Measurements from ENCODE around the gene AIG1. TPM values are rescaled to one million over a fixed set of nuclear protein-coding genes. Genes with fewer than 3 reads are reported as not detected.

The AIG1 gene
- total RNA-seq, 1 experiment from 2014 or later: 2.2 TPM

- Histone ChIP-seq H3K36me3 (ENCODE audit: insufficient read depth, low read length, poor library complexity, severe bottlenecking) (no peaks in the 10 kb centered on the region), H3K9me3 (ENCODE audit: low read depth, low read length, poor library complexity, severe bottlenecking) (no peaks in the 10 kb centered on the region), H3K4me3 (ENCODE audit: low read depth, low read length, poor library complexity, severe bottlenecking) (no peak overlapping the region), H3K27me3 (replicated peaks; ENCODE audit: insufficient read depth, low read depth, low read length, poor library complexity) (no peaks in the 10 kb centered on the region), H3K4me1 (ENCODE audit: insufficient read depth, low read length, poor library complexity, severe bottlenecking) (no peaks in the 10 kb centered on the region), H3K27ac (ENCODE audit: low read depth, low read length, poor library complexity, severe bottlenecking) (no peak overlapping the region)
- CTCF ChIA-PET: no interaction called here
- intact Hi-C loops (cut with micrococcal nuclease; ENCODE audit: unreplicated experiment): no loop called here
- POLR2A ChIA-PET (ENCODE audit: low non-redundant PET): interaction anchor here (0.6 kb wide), 1 partner anchor 146 kb away, joined by 7 read pairs; no protein-coding TSS in a partner anchor
- no peak for DNase-seq (ENCODE audit: low spot score)
- TF ChIP-seq EZH2 (IDR thresholded peaks at IDR 0.05; ENCODE audit: borderline replicate concordance, low read depth, low read length, poor library complexity, severe bottlenecking) (no peak), CTCF (conservative IDR thresholded peaks at IDR 0.05; ENCODE audit: low read depth, low read length) (no peak)
- BruUV-seq (replicated peaks): no TSS peak
Measured at GRCh38 chr6:143103916-143104315, 43.2 kb downstream of the AIG1 start.

GRCh38 chr6:143107440-143107839 lies 46.8 kb downstream of the AIG1 start:
- no peaks in the 10 kb centered on the region for H3K27me3 ChIP-seq (replicated peaks; ENCODE audit: insufficient read depth, low read depth, low read length, poor library complexity)
- H3K4me1 ChIP-seq (ENCODE audit: insufficient read depth, low read length, poor library complexity, severe bottlenecking): no peaks in the 10 kb centered on the region
- no TSS peak for BruUV-seq (replicated peaks)
- intact Hi-C loops (cut with micrococcal nuclease; ENCODE audit: unreplicated experiment): no loop called here
- ChIA-PET CTCF (no interaction called here), POLR2A (ENCODE audit: low non-redundant PET) (no interaction called here)
- no peak overlapping the region for H3K27ac ChIP-seq (ENCODE audit: low read depth, low read length, poor library complexity, severe bottlenecking)
- H3K36me3 ChIP-seq (ENCODE audit: insufficient read depth, low read length, poor library complexity, severe bottlenecking): no peaks in the 10 kb centered on the region
- no peak overlapping the region for H3K4me3 ChIP-seq (ENCODE audit: low read depth, low read length, poor library complexity, severe bottlenecking)
- TF ChIP-seq CTCF (conservative IDR thresholded peaks at IDR 0.05; ENCODE audit: low read depth, low read length) (no peak), EZH2 (IDR thresholded peaks at IDR 0.05; ENCODE audit: borderline replicate concordance, low read depth, low read length, poor library complexity, severe bottlenecking) (no peak)
- H3K9me3 ChIP-seq (ENCODE audit: low read depth, low read length, poor library complexity, severe bottlenecking): no peaks in the 10 kb centered on the region
- DNase-seq (ENCODE audit: low spot score): no peak

DNA sequence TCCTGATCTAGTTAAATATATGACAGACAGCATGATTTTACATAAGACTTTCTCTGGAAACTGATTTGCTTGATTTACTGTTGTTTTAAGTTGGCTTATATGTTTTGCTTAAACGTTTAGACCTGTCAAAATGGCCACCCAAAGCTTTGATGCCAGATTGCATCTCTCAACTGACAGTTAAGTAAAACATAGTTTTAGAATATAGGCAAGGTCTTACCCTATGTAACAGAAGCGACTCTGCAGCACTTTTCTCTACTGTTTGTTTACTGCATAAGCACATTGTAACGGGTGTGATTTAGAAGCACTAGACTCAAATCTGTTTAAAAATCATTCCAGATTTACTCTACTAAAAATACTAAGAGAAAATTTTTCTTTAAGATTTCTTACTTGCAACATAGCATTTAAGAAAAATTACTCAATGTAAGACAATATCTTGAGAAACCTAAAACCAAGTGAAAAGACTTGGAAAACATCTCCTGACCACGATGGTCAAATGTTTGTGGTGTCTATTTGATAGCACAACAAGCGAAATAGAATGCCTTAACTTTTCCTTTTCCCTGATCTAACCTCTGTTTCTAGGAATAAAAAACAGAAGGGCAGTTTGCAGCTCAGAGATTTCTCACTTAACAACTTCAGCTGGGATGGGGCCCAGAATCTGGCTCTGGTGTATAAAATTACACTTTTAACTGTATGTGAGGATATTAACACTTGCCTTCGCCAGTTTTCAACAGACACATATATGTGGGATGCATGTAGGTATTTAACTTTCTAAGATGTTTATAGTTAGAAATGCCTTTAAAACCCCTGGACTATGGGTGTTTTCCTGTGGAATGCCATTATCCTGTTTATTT lies 47.4 kb downstream of the AIG1 start:
- Histone ChIP-seq H3K36me3 (ENCODE audit: insufficient read depth, low read length, poor library complexity, severe bottlenecking) (no peaks in the 10 kb centered on the region), H3K27ac (ENCODE audit: low read depth, low read length, poor library complexity, severe bottlenecking) (no peak overlapping the region), H3K9me3 (ENCODE audit: low read depth, low read length, poor library complexity, severe bottlenecking) (no peaks in the 10 kb centered on the region), H3K27me3 (replicated peaks; ENCODE audit: insufficient read depth, low read depth, low read length, poor library complexity) (no peaks in the 10 kb centered on the region), H3K4me3 (ENCODE audit: low read depth, low read length, poor library complexity, severe bottlenecking) (no peak overlapping the region), H3K4me1 (ENCODE audit: insufficient read depth, low read length, poor library complexity, severe bottlenecking) (no peaks in the 10 kb centered on the region)
- TF ChIP-seq CTCF (conservative IDR thresholded peaks at IDR 0.05; ENCODE audit: low read depth, low read length): no peak
- TF ChIP-seq EZH2 (IDR thresholded peaks at IDR 0.05; ENCODE audit: borderline replicate concordance, low read depth, low read length, poor library complexity, severe bottlenecking): no peak
- intact Hi-C loops (cut with micrococcal nuclease; ENCODE audit: unreplicated experiment): no loop called here
- CTCF ChIA-PET: no interaction called here
- POLR2A ChIA-PET (ENCODE audit: low non-redundant PET): no interaction called here
- DNase-seq (ENCODE audit: low spot score): no peak
- BruUV-seq (replicated peaks): no TSS peak

All from A673 (cell line).